ENCODE results near the gene SMPD3. TPM values are rescaled to one million over a fixed set of nuclear protein-coding genes. Genes with fewer than 3 reads are reported as not detected.

SMPD3 gene
- total RNA-seq, 4 donors from 2014 or later = 0.33 to 2.4 (median 1.3) TPM

GRCh38 chr16:68374961-68375660, 73.2 kb downstream of the SMPD3 start:
- H3K27me3 ChIP-seq = no peaks in the 10 kb centered on the region
- H3K4me3 ChIP-seq (replicated peaks in 1 of 3) = no peak overlapping the region
- WGBS, 2 donors = 91 to 100% methylated on average over 3 to 6 of the region's 9 CpGs
- intact Hi-C loops (cut with DNase I) = no loop called here
- no peaks in the 10 kb centered on the region for H3K9me3 ChIP-seq
- H3K36me3 ChIP-seq = no peaks in the 10 kb centered on the region
- no peak for DNase-seq
- peaks cover 6 to 21% of the 10 kb centered on the region in 2 donors for H3K4me1 ChIP-seq
- H3K27ac ChIP-seq = no peak overlapping the region
- no peak for TF ChIP-seq CTCF (IDR thresholded peaks at IDR 0.05)
- no peak for TF ChIP-seq POLR2A (IDR thresholded peaks at IDR 0.05)

DNA sequence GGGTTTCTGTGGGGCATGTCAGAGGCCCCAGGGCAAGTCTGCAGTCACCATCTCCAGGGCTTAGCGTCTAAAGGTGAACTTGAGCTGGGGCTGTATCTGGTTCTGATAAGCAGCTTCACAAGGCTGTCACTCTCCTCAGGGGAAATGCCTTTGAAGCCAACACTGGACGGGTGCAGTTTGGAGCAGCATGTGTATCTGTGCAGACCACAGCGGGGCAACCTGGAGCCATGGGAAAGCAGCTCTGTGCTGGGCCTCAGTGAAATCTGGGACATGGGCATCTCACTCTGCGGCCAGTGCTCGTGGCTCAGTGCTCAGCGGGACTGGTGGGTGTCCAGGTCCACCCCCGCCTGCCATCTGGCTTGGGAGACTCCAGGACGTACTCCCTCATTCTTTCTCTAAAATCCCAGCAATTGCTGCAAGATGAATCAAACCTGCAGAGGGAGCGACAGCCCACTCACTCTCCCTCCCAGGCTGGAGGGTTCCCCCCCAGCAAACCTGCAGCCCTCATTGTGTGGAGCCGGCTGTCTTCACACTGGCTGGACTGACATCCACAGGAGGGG, 74.0 kb downstream of the SMPD3 start:
- H3K9me3 ChIP-seq = no peaks in the 10 kb centered on the region

GRCh38 chr16:68373528-68374245, 74.6 kb downstream of the SMPD3 start:
- no peak overlapping the region for H3K27ac ChIP-seq
- intact Hi-C loops (cut with DNase I) = no loop called here
- no peak overlapping the region for H3K4me3 ChIP-seq (replicated peaks in 1 of 3)
- 83 to 86% methylated on average over 18 of the region's 18 CpGs for WGBS, 2 donors
- TF ChIP-seq POLR2A (IDR thresholded peaks at IDR 0.05) = no peak
- peaks cover 0 to 7% of the 10 kb centered on the region in 2 donors for H3K4me1 ChIP-seq
- no peak for DNase-seq
- no peaks in the 10 kb centered on the region for H3K9me3 ChIP-seq
- H3K27me3 ChIP-seq = no peaks in the 10 kb centered on the region
- H3K36me3 ChIP-seq = no peaks in the 10 kb centered on the region

More for the DNA sequence above, 74.0 kb downstream of the SMPD3 start:
- H3K4me1 ChIP-seq = peaks cover 5 to 14% of the 10 kb centered on the region in 2 donors
- H3K4me3 ChIP-seq (replicated peaks in 1 of 3) = no peak overlapping the region
- H3K27ac ChIP-seq = no peak overlapping the region
- no peaks in the 10 kb centered on the region for H3K27me3 ChIP-seq
- no peaks in the 10 kb centered on the region for H3K36me3 ChIP-seq
- 88 to 100% methylated on average over 2 to 9 of the region's 10 CpGs for WGBS, 2 donors
- intact Hi-C loops (cut with DNase I) = no loop called here
- no peak for DNase-seq
- no peak for TF ChIP-seq CTCF (IDR thresholded peaks at IDR 0.05)
- TF ChIP-seq POLR2A (IDR thresholded peaks at IDR 0.05) = no peak

DNA sequence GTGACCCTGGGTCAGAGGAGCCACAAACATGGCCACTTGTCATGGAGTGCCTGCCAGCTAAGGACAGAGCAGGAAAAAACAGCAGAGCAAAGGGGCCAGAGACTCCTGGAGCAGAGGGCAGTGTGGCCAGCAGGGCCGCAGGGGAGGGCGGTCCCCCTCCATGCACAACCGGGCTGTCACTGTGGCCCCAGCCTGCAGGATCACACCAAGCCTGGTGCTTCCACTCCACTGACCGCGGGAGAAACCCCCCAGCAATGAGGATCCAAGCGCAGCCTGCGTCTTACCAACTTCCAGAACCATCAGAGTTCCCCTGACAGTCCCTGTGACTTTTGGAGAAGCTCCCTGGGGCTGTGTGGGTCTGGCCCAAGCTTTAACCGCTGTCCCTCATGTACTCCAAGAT, 75.5 kb downstream of the SMPD3 start:
- Histone ChIP-seq H3K36me3 (no peaks in the 10 kb centered on the region), H3K9me3 (no peaks in the 10 kb centered on the region), H3K27me3 (no peaks in the 10 kb centered on the region), H3K27ac (no peak overlapping the region), H3K4me3 (replicated peaks in 1 of 3) (no peak overlapping the region), H3K4me1 (peaks cover 2 to 13% of the 10 kb centered on the region in 2 donors)
- no peak for TF ChIP-seq POLR2A (IDR thresholded peaks at IDR 0.05)
- TF ChIP-seq CTCF (IDR thresholded peaks at IDR 0.05) = no peak
- no peak for DNase-seq
- 83 to 94% methylated on average over 6 of the region's 8 CpGs for WGBS, 2 donors
- intact Hi-C loops (cut with DNase I) = no loop called here

GRCh38 chr16:68372381-68372720, 76.0 kb downstream of the SMPD3 start:
- H3K27ac ChIP-seq = no peak overlapping the region
- no peaks in the 10 kb centered on the region for H3K9me3 ChIP-seq
- intact Hi-C loops (cut with DNase I) = no loop called here

More at GRCh38 chr16:68372381-68372720, 76.0 kb downstream of the SMPD3 start:
- Histone ChIP-seq H3K36me3 (no peaks in the 10 kb centered on the region), H3K27me3 (no peaks in the 10 kb centered on the region), H3K4me1 (peaks cover 6 to 13% of the 10 kb centered on the region in 2 donors), H3K4me3 (replicated peaks in 1 of 3) (no peak overlapping the region)
- no peak for DNase-seq
- TF ChIP-seq CTCF (IDR thresholded peaks at IDR 0.05) (no peak), POLR2A (IDR thresholded peaks at IDR 0.05) (no peak)
- 100% methylated on average over 3 of the region's 3 CpGs for WGBS, 2 donors
